Epithelial cell of esophagus (primary cell): ENCODE data around the gene DERL3.

Experiments
- DNase-seq: peaks from one replicate; pipeline ENCODE4 v3.0.0; 2010; ENCODE audit warnings: low read depth
- H3K4me3 ChIP-seq: 2 replicates; pipeline ENCODE4 v1.5.1; 2011; ENCODE audit warnings: mild to moderate bottlenecking, low read length, control low read depth
- CTCF ChIP-seq: IDR thresholded peaks from 2 replicates; pipeline ENCODE4 v1.5.1; 2011; ENCODE audit warnings: low read depth, mild to moderate bottlenecking, low read length, control low read depth, inconsistent platforms; ENCODE audit not compliant: insufficient read depth; ENCODE audit errors: missing control alignments

DERL3 gene

GRCh38 chr22:23823331-23823791 lies 15.4 kb downstream of the DERL3 start:
- no peak overlapping the region for H3K4me3 ChIP-seq
- TF ChIP-seq CTCF: no peak
- no peak for DNase-seq

- DNase-seq: no peak
- no peak for TF ChIP-seq CTCF
- no peak overlapping the region for H3K4me3 ChIP-seq
These were observed 16.6 kb downstream of the DERL3 start for GRCh38 chr22:23822101-23822671.

GRCh38 chr22:23820748-23821211 lies 18.0 kb downstream of the DERL3 start:
- TF ChIP-seq CTCF: no peak
- DNase-seq: no peak

GRCh38 chr22:23818541-23818940 lies 20.3 kb downstream of the DERL3 start:
- no peak overlapping the region for H3K4me3 ChIP-seq
- TF ChIP-seq CTCF: no peak
- DNase-seq: no peak

More at GRCh38 chr22:23820748-23821211, 18.0 kb downstream of the DERL3 start:
- no peak overlapping the region for H3K4me3 ChIP-seq

GRCh38 chr22:23817146-23817545 lies 21.7 kb downstream of the DERL3 start:
- no peak overlapping the region for H3K4me3 ChIP-seq
- no peak for TF ChIP-seq CTCF
- no peak for DNase-seq

- H3K4me3 ChIP-seq: no peak overlapping the region
- TF ChIP-seq CTCF: no peak
- no peak for DNase-seq
These were observed 22.4 kb downstream of the DERL3 start for GRCh38 chr22:23816156-23816976.

- no peak for TF ChIP-seq CTCF
- H3K4me3 ChIP-seq: no peak overlapping the region
- DNase-seq: no peak
These were observed 23.2 kb downstream of the DERL3 start for GRCh38 chr22:23815541-23816155.
